HG02885 (cell line): ENCODE measurements around the gene YWHAQ.
A peak's percentile ranks its signal among the peaks of the same experiment; 100 is the strongest.
"Not testable (repeated sequence)": the region's sequence is repeated elsewhere in the genome, so short reads cannot be mapped to it uniquely, and the experiment has no call there.

ENCODE experiments used
- ATAC-seq: cut with Tn5 transposase; IDR thresholded peaks from one replicate; pipeline ENCODE4 v1.9.1; 2021; ENCODE audit warnings: mild to moderate bottlenecking; ENCODE audit not compliant: unreplicated experiment, poor library complexity

Gene YWHAQ

DNA sequence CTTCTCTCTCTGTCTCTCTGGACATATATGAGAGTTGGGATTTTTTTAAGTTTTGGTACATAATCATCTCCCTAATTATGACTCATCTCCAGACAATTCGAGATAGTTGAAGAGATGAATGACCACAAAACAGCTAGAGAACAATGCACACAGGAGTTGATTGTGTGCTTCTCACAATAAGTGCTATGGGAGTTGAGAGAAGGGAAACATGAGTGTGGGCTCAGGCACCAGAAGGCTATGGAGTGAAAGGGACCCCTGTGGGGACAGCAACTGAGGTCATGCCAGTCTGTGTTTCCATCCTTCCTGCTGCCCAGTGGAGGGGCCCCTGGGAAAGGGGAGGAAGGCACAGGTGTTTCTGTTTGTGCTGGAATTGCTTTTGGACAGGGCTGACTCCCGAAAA is 6.5 kb upstream of the YWHAQ start:
- no peak for ATAC-seq

DNA sequence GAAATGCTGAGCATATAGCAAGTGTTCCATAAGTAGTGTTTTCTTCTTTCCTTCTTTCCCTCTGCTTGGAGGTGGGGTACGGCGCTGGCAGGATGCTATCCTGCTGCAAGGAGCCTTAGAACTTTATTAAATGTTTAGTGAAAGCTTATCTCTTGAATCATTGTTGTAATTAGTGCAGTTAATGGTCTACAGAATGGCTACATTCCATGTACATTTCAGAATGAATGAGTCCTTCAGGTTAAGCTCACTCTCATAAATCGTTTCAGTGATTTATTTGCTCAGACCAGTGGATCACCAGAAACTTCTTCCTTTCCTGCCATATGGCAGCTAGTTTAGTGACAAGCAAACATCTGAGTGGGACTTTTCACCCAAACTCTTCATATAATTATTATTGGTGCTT is 3.3 kb upstream of the YWHAQ start:
- no peak for ATAC-seq

DNA sequence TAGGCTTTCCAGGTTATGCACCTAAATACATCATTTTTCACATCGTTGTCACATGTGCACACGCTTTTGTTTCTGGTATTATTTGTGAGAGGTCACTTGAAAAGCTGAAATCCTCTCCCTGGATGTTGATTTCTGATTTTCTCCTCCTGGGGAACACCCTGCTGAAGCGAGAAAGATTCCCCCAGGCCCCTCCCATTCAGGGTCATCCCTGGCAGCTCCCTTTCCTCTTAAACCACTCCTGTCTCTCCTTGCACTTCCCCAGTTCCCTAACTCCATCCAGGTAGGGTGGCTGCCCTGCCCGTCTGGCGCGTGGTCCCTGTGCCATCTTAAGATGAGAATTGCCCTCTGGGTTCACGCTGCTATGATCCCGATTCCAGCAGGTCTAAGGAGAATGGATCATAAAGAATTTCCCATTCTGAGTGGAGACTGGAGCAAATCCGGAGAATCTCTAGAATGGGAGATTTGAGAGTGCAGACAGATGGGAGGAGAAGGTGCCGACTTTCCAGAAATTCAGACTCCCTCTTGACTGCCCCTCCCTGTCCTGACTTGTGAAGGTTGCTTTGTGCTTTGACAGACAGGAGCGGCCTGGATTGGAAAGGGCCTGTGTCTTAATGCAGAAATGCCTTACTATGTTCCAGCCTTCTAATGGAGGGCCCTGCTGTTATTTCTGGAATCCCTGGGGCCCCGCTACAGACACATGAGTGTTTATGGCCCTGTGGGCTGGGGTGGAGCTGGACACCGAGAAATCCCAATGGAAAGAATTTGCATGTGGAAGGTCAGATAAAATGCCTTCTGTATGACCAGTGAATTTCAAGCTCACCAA is 1.3 kb upstream of the YWHAQ start:
- no peak for ATAC-seq

DNA sequence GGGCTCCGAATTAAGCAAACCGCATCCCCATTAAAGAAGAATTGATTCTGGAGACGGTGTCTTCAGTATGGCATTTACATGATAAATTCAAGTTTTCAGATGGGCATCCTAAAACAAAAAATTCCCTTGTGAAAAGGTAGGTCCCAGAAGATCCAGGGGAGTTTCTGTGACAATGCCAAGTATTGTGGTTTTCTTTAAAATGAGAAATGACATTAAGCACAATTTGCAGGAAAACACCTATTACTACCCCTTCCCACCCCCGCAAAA is 689 bp upstream of the YWHAQ start:
- ATAC-seq, result no peak

DNA sequence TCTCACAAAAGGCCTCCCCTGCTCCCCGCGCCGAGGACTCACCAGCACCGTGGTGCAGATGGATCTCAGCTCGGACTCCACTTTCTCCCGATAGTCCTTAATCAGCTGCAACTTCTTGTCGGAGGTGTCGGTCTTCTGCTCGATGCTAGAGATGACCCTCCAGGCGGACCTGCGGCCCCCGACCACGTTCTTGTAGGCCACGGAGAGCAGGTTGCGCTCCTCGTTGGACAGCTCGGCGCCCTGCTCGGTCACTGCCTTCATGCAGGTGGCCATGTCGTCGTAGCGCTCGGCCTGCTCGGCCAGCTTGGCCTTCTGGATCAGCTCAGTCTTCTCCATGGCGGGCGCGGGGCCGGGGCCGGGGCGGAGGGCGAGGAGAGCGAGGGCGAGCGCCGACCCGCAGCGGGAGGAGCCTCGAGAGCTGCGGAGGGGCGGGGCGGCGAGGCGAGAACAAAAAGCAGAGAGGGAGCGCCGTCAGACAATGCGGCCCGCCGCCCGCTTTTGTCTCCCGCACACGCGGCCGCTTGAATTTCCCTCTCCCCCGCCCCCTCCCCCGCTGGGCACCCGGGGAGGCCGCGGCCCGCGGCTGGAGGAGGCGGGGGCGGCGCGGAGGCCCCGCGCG is 571 bp downstream of the YWHAQ start:
- peak; percentile 42 for ATAC-seq

DNA sequence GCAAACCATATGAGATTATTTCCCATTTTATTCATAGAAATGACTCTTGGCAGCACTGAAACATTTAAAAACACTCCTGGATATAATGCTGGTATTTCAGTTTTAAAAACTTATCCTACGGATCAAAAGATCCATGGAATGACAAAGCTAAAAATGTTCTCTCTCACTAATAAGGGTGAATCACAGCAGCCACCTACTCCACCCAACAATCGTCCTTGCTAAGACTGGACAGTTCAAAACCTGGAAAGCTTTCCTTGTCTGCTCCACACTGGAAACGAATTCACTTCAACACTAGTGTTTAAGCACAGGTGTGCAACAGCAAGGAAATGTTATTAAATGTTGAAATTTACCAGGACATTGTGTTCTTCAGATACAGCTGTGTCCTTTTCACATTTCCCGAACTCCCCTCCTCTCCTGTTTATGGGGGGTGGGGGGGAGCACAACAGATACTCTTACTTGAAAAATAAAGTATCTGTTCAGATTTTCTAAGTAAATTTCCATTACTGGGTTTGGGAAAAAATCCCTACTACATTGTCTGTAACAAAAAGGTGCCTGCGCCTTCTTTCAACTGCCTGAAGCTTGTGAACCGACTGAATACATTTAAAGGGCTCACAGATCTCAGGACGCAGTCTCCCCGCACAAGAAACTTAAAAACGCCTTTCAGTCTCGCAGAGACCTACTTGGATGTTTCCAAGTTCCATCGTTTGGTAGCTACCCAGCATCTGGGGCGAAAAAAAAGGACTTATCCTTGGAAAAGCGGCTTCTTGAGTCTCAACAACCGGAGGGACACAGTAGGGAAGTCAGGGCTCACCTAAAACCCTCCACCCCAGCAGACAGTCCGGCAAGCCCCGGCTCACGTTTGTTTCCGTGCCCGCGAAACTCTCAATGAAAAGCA is 1.3 kb downstream of the YWHAQ start:
- no peak for ATAC-seq

DNA sequence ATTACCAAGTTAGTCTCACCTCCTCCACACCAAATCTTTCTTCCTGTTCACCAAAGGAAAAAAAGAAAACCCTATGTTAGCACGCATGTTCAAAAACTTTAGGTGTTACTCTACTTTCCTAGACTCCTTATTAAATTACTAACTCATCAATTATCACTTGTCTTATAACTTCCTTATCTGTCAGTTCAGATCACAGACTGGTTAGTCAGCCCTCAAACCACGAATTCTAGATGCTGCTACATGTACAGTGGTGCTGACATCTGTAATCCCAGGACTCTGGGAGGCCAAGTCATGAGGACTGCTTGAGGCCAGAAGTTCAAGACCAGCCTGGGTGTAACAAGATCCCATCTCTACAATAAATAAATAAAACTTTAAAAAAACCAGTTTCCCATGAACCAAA is 3.5 kb downstream of the YWHAQ start:
- ATAC-seq, result no peak

DNA sequence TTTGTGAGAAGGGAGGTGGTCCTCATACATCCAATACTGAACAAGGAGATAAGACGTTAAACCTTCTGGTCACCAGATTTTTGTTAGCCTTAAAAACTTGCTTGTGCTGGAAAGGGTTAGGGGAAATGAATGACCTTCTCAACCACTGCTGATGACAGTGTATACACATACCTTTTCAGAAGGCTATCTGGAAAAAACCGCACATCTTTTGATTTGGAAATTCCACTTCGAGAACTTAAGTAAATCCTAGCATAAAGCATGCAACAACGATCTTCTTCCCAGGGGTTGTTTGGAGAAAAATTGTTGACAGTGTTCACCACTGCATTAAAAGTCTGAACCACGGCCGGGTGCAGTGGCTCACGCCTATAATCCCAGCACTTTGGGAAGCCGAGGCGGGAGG is 7.6 kb downstream of the YWHAQ start:
- ATAC-seq, result no peak

DNA sequence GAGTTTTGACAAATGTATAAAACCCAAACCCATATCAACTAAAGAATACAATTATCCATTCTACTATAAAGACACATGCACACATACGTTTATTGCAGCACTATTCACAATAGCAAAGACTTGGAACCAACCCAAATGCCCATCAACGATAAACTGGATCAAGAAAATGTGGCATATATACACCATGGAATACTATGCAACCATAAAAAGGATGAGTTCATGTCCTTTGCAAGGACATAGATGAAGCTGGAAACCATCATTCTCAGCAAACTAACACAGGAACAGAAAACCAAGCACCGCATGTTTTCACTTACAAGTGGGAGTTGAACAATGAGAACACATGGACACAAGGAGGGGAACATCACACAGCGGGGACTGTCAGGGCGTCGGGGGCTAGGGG is 9.1 kb downstream of the YWHAQ start:
- not testable (repeated sequence) for ATAC-seq

DNA sequence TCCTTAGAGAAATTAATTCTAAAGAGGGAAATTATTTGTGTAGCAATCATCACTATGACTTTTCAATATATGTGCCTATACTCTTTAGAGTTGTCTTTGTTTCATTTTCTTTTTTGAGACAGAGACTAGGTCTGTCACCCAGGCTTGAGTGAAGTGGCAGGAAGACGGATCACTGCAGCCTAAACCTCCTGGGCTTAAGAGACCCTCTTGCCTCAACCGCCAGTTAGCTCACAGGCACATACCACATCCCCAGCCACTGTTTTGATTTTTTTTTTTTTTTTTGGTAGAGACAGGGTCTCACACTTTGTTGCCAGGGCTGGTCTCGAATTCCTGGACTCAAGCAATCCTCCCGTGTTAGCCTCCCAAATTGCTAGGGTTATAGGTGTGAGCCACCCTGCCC is 12.4 kb downstream of the YWHAQ start:
- ATAC-seq, result peak; percentile 56

DNA sequence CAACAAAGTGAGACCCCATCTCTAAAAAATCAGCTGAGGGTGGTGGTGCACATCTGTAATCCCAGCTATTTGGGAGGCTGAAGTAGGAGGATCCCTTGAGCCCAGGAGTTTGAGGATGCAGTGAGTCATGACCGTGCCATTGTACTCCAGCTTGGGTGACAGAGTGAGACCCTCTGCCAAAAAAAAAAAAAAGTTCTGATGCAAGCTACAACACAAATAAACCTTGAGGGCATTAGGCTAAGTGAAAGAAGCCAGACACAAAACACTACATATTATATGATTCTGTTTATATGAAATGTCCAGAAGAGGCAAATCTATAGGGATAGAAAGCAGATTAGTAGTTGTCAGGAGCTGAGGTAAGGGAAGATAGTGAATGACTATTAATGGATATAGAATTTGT is 13.0 kb downstream of the YWHAQ start:
- no peak for ATAC-seq

DNA sequence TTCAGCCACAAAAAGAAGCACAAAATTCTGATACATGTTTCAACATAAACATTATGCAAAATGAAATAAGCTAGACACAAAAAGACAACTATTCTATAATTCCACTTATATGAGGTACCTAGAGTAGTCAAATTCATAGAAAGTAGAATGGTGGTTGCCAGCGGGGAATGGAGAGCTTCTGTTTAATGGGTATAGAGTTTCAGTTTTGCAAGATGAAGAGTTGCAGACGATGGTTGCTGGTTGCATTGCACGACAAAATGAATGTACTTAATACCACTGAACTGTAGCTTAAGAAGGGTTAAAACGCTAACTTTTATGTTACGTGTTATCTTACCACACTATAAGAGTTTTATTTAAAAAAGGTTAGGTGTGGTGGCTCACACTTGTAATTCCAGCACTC is 13.5 kb downstream of the YWHAQ start:
- no peak for ATAC-seq

DNA sequence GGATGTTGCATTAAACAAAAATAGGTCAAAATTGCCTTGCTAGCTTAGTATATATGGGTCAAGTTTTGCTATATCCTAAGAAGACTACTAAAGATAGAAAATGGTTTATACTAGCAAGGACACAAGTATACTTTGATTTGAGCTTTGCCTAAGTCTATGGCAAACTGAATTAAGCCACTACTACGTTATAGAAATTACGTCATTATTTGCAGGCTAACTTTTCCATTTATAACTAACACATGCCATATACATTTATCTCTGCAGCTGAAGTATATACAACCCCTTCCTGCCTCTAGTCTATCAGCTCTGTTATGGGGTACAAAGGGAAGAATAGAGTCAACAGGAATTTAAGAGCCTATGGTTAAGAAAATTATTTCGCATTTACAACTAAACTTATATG is 16.2 kb downstream of the YWHAQ start:
- ATAC-seq, result no peak

DNA sequence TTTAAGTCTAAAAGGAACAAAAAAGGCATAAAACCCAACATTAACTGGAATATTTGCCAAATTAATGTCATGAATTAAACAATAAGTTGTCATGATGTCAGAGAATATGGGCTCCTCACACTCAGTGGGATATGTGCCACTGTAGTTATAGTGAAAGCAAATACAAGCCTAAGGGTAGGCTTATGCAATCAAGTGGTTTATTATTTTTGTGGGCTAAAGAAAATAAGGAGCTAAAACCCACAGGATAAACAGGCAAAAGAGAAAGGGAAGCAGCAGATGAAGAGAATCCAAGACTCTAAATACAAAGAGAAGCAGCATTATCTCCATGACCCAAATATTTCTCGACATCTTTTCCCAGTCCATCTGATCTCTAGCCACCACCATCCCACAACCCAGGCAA is 17.5 kb downstream of the YWHAQ start:
- no peak for ATAC-seq

DNA sequence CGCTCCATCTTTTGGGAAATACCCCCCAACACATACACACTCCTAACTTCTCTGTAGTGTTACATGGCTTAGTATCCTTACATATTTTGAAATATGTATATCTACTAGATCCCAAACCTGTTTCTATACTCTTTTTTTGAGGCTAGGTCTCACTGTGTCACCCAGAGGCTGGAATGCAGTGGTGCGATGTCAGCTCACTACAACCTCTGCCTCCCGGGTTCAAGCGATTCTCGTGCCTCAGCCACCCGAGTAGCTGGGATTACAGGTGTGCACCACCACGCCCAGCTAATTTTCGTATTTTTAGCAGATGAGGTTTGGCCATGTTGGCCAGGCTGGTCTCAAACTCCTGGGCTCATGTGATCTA is 19.3 kb downstream of the YWHAQ start:
- ATAC-seq, result not testable (repeated sequence)

DNA sequence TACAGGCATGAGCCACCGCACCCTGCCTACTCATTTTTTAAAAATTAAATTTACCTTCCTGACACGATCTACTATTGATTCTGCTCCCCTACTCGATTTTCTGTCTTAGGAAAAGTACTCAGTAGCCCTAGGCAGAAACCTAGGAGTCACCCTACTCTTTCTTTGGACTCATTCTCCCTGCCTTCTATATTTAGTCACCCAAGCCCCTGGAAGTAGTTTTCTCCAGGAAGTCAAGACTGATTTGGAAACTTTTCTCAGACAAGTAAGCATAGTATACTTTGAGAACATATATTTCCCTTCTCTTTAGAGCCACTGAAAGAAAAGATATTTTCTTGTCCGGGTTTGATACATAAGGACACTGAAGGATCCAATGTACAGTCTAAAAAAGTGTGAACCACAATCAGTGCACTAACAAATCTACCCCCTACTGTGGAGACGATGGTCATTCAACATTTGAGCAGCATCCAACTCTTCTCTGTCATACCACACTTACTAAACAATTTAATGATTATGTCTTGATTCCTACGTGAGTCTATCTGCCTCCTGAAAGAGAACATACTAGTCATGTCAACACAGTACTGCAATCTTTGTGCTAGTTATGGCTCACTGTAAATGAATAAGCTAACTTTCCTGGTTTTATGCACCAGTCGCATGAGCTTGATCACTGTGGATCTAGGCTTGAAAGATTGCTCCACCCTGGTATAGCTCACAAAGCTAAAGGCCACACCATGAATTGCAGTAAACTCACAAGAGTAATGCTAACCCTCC is 19.8 kb downstream of the YWHAQ start:
- ATAC-seq, result no peak

DNA sequence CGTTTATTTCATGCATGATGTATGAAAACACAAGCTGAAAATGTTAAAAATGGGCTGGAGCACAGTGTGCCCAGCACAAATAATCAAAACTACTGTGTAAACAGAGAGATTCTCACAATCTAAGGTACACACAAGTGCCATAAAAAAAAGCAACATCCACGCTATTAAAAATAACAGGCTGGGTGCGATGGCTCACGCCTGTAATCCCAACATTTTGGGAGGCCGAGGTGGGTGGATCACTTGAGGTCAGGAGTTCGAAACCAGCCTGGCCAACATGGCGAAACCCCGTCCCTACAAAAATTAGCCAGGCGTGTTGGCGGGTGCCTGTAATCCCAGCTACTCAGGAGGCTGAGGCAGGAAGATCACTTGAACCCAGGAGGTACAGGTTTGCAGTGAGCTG is 22.3 kb downstream of the YWHAQ start:
- not testable (repeated sequence) for ATAC-seq

DNA sequence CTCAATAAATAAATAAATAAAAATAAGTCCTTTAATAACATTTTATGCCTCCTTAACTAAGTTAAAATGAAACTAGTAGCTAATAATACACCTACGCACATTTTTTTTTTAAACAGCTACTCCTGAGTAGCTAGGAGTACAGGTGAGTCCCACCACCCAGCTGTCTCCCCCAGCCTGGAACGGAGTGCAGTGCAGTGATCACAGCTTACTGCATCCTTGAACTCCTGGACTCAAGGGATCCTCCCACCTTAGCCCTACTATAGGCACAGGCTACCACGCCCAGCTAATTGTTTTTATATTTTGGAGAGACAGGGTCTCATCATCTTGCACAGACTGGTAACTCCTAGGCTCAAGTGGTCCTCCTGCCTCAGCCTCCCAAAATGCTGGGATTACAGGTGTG is 28.4 kb downstream of the YWHAQ start:
- ATAC-seq, result no peak

DNA sequence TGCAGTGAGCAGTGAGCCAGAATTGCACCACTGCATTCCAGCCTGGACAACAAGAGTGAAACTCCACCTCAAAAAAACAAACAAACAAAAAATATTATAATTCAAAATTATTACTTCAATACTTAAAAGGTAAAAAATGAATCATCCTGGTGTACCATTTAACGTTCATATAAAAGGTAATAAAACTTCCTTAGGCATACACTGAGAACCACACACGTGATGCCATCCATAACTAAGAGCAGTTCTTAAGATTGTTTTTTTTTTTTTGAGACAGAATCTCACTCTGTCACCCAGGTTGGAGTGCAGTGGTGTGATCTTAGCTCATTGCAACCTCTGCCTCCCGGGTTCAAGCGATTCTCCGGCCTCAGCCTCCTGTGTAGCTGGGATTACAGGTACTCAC is 29.4 kb downstream of the YWHAQ start:
- ATAC-seq, result no peak

DNA sequence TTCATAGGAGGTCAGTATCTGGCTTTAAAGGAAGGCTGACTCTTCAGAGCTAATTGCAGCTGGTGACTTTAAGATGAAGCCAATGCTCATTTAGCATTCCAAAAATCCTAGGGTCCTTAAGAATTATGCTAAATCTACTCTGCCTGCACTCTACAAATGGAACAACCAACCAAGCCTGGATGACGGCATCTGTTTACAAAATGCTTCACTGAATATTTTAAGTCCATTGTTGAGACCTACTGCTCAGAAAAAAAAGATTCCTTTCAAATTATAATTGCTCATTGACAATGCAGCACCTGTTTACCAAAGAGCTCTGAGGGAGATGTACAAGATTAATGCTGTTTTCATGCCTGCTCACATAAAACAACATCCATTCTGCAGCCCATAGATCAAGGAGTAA is 31.4 kb downstream of the YWHAQ start:
- ATAC-seq, result no peak
